Karpas-422 (cell line): ENCODE data around the gene ADORA2A. TPM values are rescaled to one million over a fixed set of nuclear protein-coding genes. Genes with fewer than 3 reads are reported as not detected.

Source experiments
- DNase-seq: peaks from one replicate; pipeline ENCODE4 v3.0.0-alpha.2; 2015
- H2AFZ ChIP-seq: fragments of 200-600 bp; sonication (generic); 2 replicates; pipeline ENCODE4 v1.6.1; 2014; ENCODE audit warnings: antibody characterized with exemption, low read length, mixed read lengths
- H3K27ac ChIP-seq: fragments of 200-600 bp; sonication (generic); 2 replicates; pipeline ENCODE4 v1.5.1; 2014; ENCODE audit warnings: mild to moderate bottlenecking, low read length, moderate library complexity
- H3K27me3 ChIP-seq: fragments of 200-600 bp; sonication (generic); 2 replicates; pipeline ENCODE4 v1.6.1; 2014; ENCODE audit warnings: low read length, mixed read lengths
- H3K36me3 ChIP-seq: fragments of 200-600 bp; sonication (generic); 2 replicates; pipeline ENCODE4 v1.6.1; 2014; ENCODE audit warnings: low read length, mixed read lengths; ENCODE audit not compliant: insufficient read depth
- H3K4me1 ChIP-seq: fragments of 200-600 bp; sonication (generic); 2 replicates; pipeline ENCODE4 v1.6.1; 2014; ENCODE audit warnings: mild to moderate bottlenecking, low read length, mixed read lengths
- H3K4me2 ChIP-seq: fragments of 200-600 bp; sonication (generic); 2 replicates; pipeline ENCODE4 v1.6.1; 2014; ENCODE audit warnings: low read length, low read depth, mild to moderate bottlenecking; ENCODE audit not compliant: poor library complexity, severe bottlenecking
- H3K4me3 ChIP-seq: fragments of 200-600 bp; sonication (generic); 2 replicates; pipeline ENCODE4 v1.5.1; 2014; ENCODE audit warnings: mild to moderate bottlenecking, antibody characterized with exemption, low read length, mixed read lengths
- H3K79me2 ChIP-seq: fragments of 200-600 bp; sonication (generic); 2 replicates; pipeline ENCODE4 v1.6.1; 2014; ENCODE audit warnings: mild to moderate bottlenecking, low read length, mixed read lengths
- H3K9ac ChIP-seq: fragments of 200-600 bp; sonication (generic); 2 replicates; pipeline ENCODE4 v1.6.0; 2014; ENCODE audit warnings: low read length
- H3K9me2 ChIP-seq: fragments of 200-600 bp; sonication (generic), shearing (Covaris generic); replicated peaks from 2 replicates; pipeline ENCODE4 v1.6.0; 2014; ENCODE audit warnings: mild to moderate bottlenecking, low read length, moderate library complexity; ENCODE audit not compliant: insufficient read depth
- H3K9me3 ChIP-seq: fragments of 300-700, 200-600 bp; sonication (generic); 2 replicates; pipeline ENCODE4 v1.6.1; 2014; ENCODE audit warnings: low read length, mixed read lengths
- H4K20me1 ChIP-seq: fragments of 200-600 bp; sonication (generic); 2 replicates; pipeline ENCODE4 v1.6.1; 2014; ENCODE audit warnings: mild to moderate bottlenecking, antibody characterized with exemption, low read length, low read depth; ENCODE audit not compliant: insufficient read depth
- total RNA-seq: library from RNA; depleted of rRNA; stranded (reverse); fragments of >200 nt; shearing (Covaris generic); gene quantifications from 2 replicates; pipeline ENCODE4 v1.2.3, GENCODE V29; 2014; ENCODE audit warnings: low replicate concordance

Gene ADORA2A
- total RNA-seq, 1 experiment from 2014 or later = 65.9 TPM

DNA sequence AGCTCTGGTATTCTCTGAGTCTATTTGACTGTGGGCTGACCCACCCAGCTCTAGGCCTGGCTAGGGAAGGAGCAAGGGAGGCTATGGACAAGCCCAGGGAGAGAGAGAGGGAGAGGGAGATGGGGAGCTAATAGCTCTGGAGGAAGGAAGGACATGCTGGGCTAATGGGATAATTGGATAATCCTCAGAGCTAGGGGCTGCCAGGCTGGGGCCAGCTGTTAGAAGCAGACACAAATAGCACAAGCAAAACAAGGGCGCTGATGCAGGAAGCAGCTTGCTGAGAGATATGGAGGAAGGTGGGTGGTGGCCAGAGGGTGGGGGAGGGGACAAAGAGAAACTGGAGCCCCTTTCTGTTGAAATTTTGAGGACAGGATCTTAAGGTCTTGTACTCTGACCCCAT is 23.2 kb downstream of the ADORA2A start:
- no peak overlapping the region for H3K4me2 ChIP-seq
- no peak for DNase-seq
- H3K27me3 ChIP-seq = no peaks in the 10 kb centered on the region
- no peaks in the 10 kb centered on the region for H3K9me2 ChIP-seq
- no peak overlapping the region for H3K9ac ChIP-seq
- H3K36me3 ChIP-seq = peaks cover 9% of the 10 kb centered on the region; the same call in 1 of the 2 replicates
- no peaks in the 10 kb centered on the region for H3K79me2 ChIP-seq
- H4K20me1 ChIP-seq = no peaks in the 10 kb centered on the region
- H3K4me1 ChIP-seq = peaks cover 6% of the 10 kb centered on the region
- H2AFZ ChIP-seq = no peak overlapping the region
- H3K4me3 ChIP-seq = no peak overlapping the region
- H3K27ac ChIP-seq = no peak overlapping the region
- peaks cover 5% of the 10 kb centered on the region for H3K9me3 ChIP-seq

DNA sequence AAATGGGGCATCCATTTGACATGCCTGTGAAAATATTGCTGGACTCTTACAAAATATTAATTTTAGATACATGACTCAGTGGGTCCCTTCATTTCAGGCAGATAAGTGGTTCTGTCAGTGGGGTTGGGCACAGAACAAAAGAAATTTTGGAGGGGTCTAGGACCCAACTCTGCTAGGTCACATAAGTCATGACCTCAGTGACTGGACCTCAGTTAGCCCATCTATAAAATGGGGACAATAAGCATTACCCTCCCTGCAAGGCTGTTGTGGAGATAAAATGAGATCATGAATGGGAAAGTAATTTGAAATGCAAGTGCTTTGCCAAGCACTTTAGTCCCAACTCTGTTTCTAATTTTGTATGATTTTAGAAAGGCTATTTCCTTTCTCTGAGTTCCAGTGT is 23.8 kb downstream of the ADORA2A start:
- Histone ChIP-seq H3K4me3 (no peak overlapping the region), H3K9me2 (no peaks in the 10 kb centered on the region), H3K9ac (no peak overlapping the region), H3K4me1 (peaks cover 6% of the 10 kb centered on the region), H3K9me3 (peaks cover 5% of the 10 kb centered on the region), H3K4me2 (no peak overlapping the region), H3K36me3 (peaks cover 9% of the 10 kb centered on the region; the same call in 1 of the 2 replicates), H3K79me2 (no peaks in the 10 kb centered on the region), H3K27ac (no peak overlapping the region), H3K27me3 (no peaks in the 10 kb centered on the region), H2AFZ (no peak overlapping the region), H4K20me1 (no peaks in the 10 kb centered on the region)
- DNase-seq = no peak

DNA sequence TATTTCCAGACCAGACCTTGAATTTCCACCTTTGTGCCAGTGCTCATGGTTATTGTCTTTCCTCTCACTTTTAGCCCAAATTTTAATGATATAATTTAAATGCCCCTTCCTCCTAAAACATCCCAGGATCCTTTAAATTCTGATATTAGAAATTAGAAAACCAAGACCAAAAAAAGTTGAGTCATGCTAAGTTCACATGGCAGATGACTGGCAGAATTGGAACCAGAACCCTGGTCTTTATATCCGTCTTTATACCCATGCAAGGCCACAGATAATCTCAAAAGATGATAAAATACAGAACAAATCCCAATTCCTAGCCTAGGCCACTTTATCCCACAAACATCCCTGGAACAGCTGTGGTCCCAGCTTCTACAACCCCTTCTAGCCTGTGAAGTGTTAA is 26.5 kb downstream of the ADORA2A start:
- H3K27ac ChIP-seq = no peak overlapping the region
- peaks cover 5% of the 10 kb centered on the region for H3K9me3 ChIP-seq
- H3K79me2 ChIP-seq = no peaks in the 10 kb centered on the region
- peaks cover 9% of the 10 kb centered on the region; the same call in 1 of the 2 replicates for H3K36me3 ChIP-seq
- no peak for DNase-seq
- H3K4me2 ChIP-seq = no peak overlapping the region
- no peaks in the 10 kb centered on the region for H3K27me3 ChIP-seq
- no peak overlapping the region for H3K9ac ChIP-seq
- no peak overlapping the region for H2AFZ ChIP-seq
- H4K20me1 ChIP-seq = no peaks in the 10 kb centered on the region
- no peak overlapping the region for H3K4me3 ChIP-seq
- H3K4me1 ChIP-seq = peaks cover 6% of the 10 kb centered on the region
- no peaks in the 10 kb centered on the region for H3K9me2 ChIP-seq

DNA sequence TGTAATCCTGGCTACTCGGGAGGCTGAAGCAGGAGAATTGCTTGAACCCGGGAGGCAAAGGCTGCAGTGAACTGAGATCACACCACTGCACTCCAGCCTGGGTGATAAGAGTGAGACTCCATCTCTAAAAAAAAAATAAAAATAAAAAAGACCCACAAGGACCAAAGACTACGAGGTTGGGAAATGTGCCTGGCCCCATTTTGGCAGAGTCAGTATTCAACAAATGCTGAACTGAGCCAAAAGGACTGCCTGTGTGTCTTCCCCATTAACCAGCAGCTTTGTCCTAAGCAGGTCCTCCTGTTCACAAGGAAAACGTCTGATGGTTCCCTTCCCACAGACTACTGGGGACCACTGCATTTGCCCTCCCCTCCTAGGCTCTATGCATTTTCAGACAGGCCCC is 27.6 kb downstream of the ADORA2A start:
- no peak for DNase-seq
- H3K27ac ChIP-seq = no peak overlapping the region
- H3K27me3 ChIP-seq = no peaks in the 10 kb centered on the region
- peaks cover 5% of the 10 kb centered on the region for H3K9me3 ChIP-seq
- H3K9me2 ChIP-seq = no peaks in the 10 kb centered on the region
- no peaks in the 10 kb centered on the region for H4K20me1 ChIP-seq
- no peak overlapping the region for H3K9ac ChIP-seq
- no peaks in the 10 kb centered on the region for H3K79me2 ChIP-seq
- H2AFZ ChIP-seq = no peak overlapping the region
- peaks cover 9% of the 10 kb centered on the region; the same call in 1 of the 2 replicates for H3K36me3 ChIP-seq
- H3K4me3 ChIP-seq = no peak overlapping the region
- H3K4me1 ChIP-seq = peaks cover 11% of the 10 kb centered on the region
- no peak overlapping the region for H3K4me2 ChIP-seq

DNA sequence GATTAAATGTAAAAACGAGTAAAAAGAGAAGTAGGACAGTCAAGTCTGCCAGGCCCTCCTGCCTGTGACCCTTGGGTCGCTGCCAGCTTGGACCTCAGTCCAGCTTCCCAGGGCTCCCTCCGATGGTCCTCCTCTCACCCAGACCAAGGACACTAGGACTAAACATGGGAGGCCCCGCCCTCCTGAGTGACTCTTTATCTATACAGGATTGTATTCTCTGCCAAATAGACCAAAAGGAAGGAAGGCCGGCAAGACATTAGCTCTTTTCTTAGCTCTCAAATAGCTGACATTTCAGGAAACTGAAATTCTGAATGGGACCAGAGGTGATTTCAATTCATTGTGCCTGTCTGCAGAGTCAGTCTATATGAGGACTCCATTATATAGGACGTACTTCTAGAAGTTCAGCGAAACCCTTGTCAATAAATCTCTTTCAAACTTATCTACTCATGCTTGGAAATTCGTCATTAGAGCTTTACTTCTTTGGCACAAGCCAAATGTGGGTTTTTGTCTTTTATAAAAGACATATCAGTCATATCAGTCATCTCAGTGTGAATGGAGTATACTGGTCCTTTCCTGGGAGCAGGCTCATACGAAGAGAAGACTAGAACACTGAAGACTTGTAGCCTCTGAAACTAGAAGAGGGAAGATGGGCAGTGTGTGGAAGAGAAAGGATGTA is 28.5 kb downstream of the ADORA2A start:
- Histone ChIP-seq H3K4me2 (no peak overlapping the region), H3K27ac (no peak overlapping the region), H2AFZ (no peak overlapping the region), H3K4me1 (peaks cover 9% of the 10 kb centered on the region; the same call in 1 of the 2 replicates), H3K9ac (no peak overlapping the region), H3K36me3 (peaks cover 4% of the 10 kb centered on the region; the same call in 1 of the 2 replicates), H3K4me3 (no peak overlapping the region), H3K9me2 (no peaks in the 10 kb centered on the region), H3K27me3 (no peaks in the 10 kb centered on the region), H4K20me1 (no peaks in the 10 kb centered on the region), H3K9me3 (peaks cover 5% of the 10 kb centered on the region), H3K79me2 (no peaks in the 10 kb centered on the region)
- no peak for DNase-seq

DNA sequence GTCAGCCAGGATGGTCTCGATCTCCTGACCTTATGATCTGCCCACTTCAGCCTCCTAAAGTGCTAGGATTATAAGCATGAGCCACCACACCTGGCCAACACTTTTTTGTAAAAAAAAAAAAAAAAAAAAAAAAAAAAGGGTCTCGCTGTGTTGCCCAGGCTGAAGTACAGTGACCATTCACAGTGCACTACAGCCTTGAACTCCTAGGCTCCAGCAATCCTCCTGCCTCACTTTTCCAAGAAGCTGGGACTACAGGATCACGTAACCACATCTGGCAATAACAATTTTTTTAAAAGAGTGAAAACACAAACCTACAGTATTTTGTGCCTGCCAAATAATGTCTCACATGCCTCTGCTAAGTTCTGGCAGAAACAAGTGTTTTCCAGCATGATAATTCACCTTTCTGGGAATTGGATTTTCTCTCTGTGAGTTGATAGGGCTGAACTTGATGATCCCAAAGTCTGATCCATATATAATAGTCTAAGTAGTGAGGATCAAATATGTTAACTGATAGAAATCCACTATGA is 30.6 kb downstream of the ADORA2A start:
- H3K4me1 ChIP-seq = peaks cover 12% of the 10 kb centered on the region
- H3K4me3 ChIP-seq = no peak overlapping the region
- H3K36me3 ChIP-seq = no peaks in the 10 kb centered on the region
- no peaks in the 10 kb centered on the region for H3K9me2 ChIP-seq
- H4K20me1 ChIP-seq = no peaks in the 10 kb centered on the region
- no peak overlapping the region for H3K4me2 ChIP-seq
- no peak overlapping the region for H2AFZ ChIP-seq
- no peaks in the 10 kb centered on the region for H3K27me3 ChIP-seq
- H3K9me3 ChIP-seq = no peaks in the 10 kb centered on the region
- DNase-seq = no peak
- H3K79me2 ChIP-seq = no peaks in the 10 kb centered on the region
- H3K27ac ChIP-seq = no peak overlapping the region
- H3K9ac ChIP-seq = no peak overlapping the region

DNA sequence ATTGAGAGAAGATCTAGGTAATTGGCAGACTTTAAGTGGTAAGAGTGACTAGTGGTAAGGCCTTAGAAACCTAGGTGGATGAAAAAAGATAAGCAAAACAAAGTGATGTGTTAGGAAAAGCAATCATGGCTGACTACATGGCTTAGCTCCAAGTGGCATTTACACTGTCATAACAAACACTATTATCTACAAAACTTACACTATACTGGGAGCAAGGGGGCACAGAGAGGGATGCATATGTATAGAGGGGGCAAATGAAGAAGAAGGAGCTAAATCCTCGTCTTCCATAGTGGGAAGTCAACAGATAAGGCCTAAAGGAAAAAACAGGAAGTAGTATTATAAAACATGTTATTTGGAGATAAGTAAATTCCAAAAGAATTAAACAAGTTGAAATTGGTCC is 32.5 kb downstream of the ADORA2A start:
- no peak overlapping the region for H3K4me2 ChIP-seq
- H3K79me2 ChIP-seq = no peaks in the 10 kb centered on the region
- H3K9me2 ChIP-seq = no peaks in the 10 kb centered on the region
- H3K9ac ChIP-seq = no peak overlapping the region
- H3K27ac ChIP-seq = no peak overlapping the region
- H4K20me1 ChIP-seq = no peaks in the 10 kb centered on the region
- DNase-seq = no peak
- no peaks in the 10 kb centered on the region for H3K27me3 ChIP-seq
- H2AFZ ChIP-seq = 0 out of 2 replicates have a peak overlapping the region, but pooled peaks have one; percentile 44
- no peaks in the 10 kb centered on the region for H3K36me3 ChIP-seq
- peaks cover 24% of the 10 kb centered on the region for H3K4me1 ChIP-seq
- no peak overlapping the region for H3K4me3 ChIP-seq
- no peaks in the 10 kb centered on the region for H3K9me3 ChIP-seq

DNA sequence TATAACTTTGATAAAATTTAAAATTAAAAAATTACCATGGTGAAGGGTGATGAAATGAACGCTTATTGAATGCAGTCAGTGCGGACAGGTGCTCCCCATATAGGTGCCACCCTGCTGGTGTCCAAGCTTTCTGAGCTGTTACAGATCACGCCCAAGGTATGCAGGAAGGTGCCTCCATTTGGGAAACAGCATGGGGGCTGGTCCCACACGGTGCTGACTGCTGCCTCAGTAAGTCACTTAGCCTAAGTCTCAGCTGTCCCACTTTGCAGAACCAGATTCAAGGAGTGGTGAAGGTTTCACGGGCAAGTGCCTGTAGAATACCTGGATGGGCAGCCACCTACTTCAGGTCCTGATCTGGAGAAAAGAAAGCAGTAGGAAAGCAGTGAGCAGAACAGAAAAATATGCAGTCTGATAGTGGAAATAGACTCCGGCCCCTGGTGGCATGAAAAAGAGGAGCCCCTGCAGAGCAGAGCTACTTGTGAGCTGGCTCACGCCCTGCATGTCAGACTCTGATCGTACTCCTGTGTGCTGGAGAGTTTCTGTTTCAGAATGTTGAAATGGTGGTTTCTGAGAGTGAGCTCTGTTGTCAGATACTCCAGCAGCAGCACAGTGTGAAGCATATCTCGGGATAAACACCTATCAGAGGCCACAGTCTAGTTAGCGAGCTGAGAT is 33.2 kb downstream of the ADORA2A start:
- Histone ChIP-seq H3K9ac (no peak overlapping the region), H3K9me2 (no peaks in the 10 kb centered on the region), H3K9me3 (no peaks in the 10 kb centered on the region), H3K27me3 (no peaks in the 10 kb centered on the region), H3K36me3 (no peaks in the 10 kb centered on the region), H3K4me1 (peaks cover 24% of the 10 kb centered on the region), H2AFZ (no peak overlapping the region), H4K20me1 (no peaks in the 10 kb centered on the region), H3K4me3 (no peak overlapping the region), H3K4me2 (no peak overlapping the region), H3K79me2 (no peaks in the 10 kb centered on the region), H3K27ac (no peak overlapping the region)
- no peak for DNase-seq
